Gastroesophageal sphincter (tissue), 4 donors: ENCODE results near the gene BCDIN3D. TPM values are rescaled to one million over a fixed set of nuclear protein-coding genes. Genes with fewer than 3 reads are reported as not detected.

Source experiments
- ATAC-seq: fragments of 150-250 bp; one replicate; pipeline ENCODE4 v1.9.1; 2016; ENCODE audit warnings: mild to moderate bottlenecking, moderate library complexity
- H3K27ac ChIP-seq, 4 donors: fragments of 200-600 bp; sonication (generic) in 3 of 4; 1 replicate in 3 of 4; 2 replicates in 1 of 4; pipeline ENCODE4 v1.5.1; 2016 to 2019
- H3K27me3 ChIP-seq: fragments of 200-600 bp; sonication (generic); one replicate; pipeline ENCODE4 v1.5.1; 2019
- H3K36me3 ChIP-seq, 2 donors: fragments of 200-600 bp; sonication (generic); one replicate each; pipeline ENCODE4 v1.5.1; 2019; ENCODE audit warnings: control low read depth in 1 of 2
- H3K4me1 ChIP-seq, 3 donors: fragments of 200-600 bp; sonication (generic); 1 replicate in 2 of 3; 2 replicates in 1 of 3; pipeline ENCODE4 v1.5.1; 2016 to 2019; ENCODE audit warnings: control low read depth in 2 of 3
- H3K4me3 ChIP-seq, 2 donors: fragments of 200-600 bp; sonication (generic); one replicate each; pipeline ENCODE4 v1.5.1; 2019; ENCODE audit warnings: mild to moderate bottlenecking in 1 of 2, moderate library complexity in 1 of 2
- H3K9me3 ChIP-seq, 3 donors: fragments of 200-600 bp; sonication (generic); one replicate each; pipeline ENCODE4 v1.5.1; 2017 to 2019; ENCODE audit warnings: control low read depth in 2 of 3
- EP300 ChIP-seq: sonication (generic); formaldehyde crosslinking; IDR thresholded peaks from one replicate; pipeline ENCODE4 v1.6.1; 2017; ENCODE audit warnings: antibody characterized with exemption, mild to moderate bottlenecking
- POLR2A ChIP-seq, 2 donors: fragments of 450-650 bp; IDR thresholded peaks; one replicate each; pipeline ENCODE4 v1.6.1; 2017; ENCODE audit warnings: antibody characterized with exemption in 2 of 2, mild to moderate bottlenecking in 2 of 2, moderate library complexity in 1 of 2
- POLR2AphosphoS5 ChIP-seq: sonication (generic); formaldehyde crosslinking; IDR thresholded peaks from one replicate; pipeline ENCODE4 v1.6.1; 2017; ENCODE audit warnings: antibody characterized with exemption
- WGBS, 2 donors: methylation state at CpG; one replicate each; pipeline ENCODE4 v1.1.5; 2018; ENCODE audit warnings: low coverage in 1 of 2; 5-methylcytosine and 5-hydroxymethylcytosine counted together
- total RNA-seq, 4 donors: library from RNA; depleted of rRNA; stranded (reverse); fragments of >200 nt; gene quantifications; one replicate each; pipeline ENCODE4 v1.1.0, GENCODE V29; 2016
- TF ChIP-seq, protein P1 (sequence below), 4 experiments: fragments of 200-600 bp in 2 of 4; fragments of 450-650 bp in 2 of 4; sonication (generic) in 1 of 4; IDR thresholded peaks; one replicate each; pipeline ENCODE4 v1.5.1; 2017 to 2019; ENCODE audit warnings: antibody characterized with exemption in 4 of 4, mild to moderate bottlenecking in 2 of 4, moderate library complexity in 2 of 4

BCDIN3D gene
- total RNA-seq, 4 donors from 2014 or later = 2.6 to 4.7 (median 3.4) TPM

GRCh38 chr12:49887091-49887490, 44.2 kb upstream of the BCDIN3D start:
- H3K27ac ChIP-seq = no peak overlapping the region

GRCh38 chr12:49885663-49886461, 43.0 kb upstream of the BCDIN3D start:
- peaks cover 41% of the 10 kb centered on the region for H3K27me3 ChIP-seq
- H3K4me3 ChIP-seq = no peak overlapping the region
- no peak overlapping the region for H3K27ac ChIP-seq
- WGBS, 2 donors = 68 to 84% methylated on average over 3 to 8 of the region's 16 CpGs
- H3K36me3 ChIP-seq = no peaks in the 10 kb centered on the region
- no peak for ATAC-seq
- no peaks in the 10 kb centered on the region for H3K9me3 ChIP-seq
- no peak for TF ChIP-seq EP300
- TF ChIP-seq POLR2A (IDR thresholded peaks at IDR 0.05) = no peak
- TF ChIP-seq, protein P1, sequence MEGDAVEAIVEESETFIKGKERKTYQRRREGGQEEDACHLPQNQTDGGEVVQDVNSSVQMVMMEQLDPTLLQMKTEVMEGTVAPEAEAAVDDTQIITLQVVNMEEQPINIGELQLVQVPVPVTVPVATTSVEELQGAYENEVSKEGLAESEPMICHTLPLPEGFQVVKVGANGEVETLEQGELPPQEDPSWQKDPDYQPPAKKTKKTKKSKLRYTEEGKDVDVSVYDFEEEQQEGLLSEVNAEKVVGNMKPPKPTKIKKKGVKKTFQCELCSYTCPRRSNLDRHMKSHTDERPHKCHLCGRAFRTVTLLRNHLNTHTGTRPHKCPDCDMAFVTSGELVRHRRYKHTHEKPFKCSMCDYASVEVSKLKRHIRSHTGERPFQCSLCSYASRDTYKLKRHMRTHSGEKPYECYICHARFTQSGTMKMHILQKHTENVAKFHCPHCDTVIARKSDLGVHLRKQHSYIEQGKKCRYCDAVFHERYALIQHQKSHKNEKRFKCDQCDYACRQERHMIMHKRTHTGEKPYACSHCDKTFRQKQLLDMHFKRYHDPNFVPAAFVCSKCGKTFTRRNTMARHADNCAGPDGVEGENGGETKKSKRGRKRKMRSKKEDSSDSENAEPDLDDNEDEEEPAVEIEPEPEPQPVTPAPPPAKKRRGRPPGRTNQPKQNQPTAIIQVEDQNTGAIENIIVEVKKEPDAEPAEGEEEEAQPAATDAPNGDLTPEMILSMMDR (IDR thresholded peaks at IDR 0.05) = no peak
- no peak for TF ChIP-seq POLR2AphosphoS5
- no peaks in the 10 kb centered on the region for H3K4me1 ChIP-seq

More at GRCh38 chr12:49887091-49887490, 44.2 kb upstream of the BCDIN3D start:
- no peaks in the 10 kb centered on the region for H3K4me1 ChIP-seq
- no peak for ATAC-seq
- no peak overlapping the region for H3K4me3 ChIP-seq
- no peaks in the 10 kb centered on the region for H3K9me3 ChIP-seq
- TF ChIP-seq POLR2AphosphoS5 = no peak
- 72 to 74% methylated on average over 4 of the region's 9 CpGs for WGBS, 2 donors
- H3K27me3 ChIP-seq = peaks cover 41% of the 10 kb centered on the region
- no peaks in the 10 kb centered on the region for H3K36me3 ChIP-seq

DNA sequence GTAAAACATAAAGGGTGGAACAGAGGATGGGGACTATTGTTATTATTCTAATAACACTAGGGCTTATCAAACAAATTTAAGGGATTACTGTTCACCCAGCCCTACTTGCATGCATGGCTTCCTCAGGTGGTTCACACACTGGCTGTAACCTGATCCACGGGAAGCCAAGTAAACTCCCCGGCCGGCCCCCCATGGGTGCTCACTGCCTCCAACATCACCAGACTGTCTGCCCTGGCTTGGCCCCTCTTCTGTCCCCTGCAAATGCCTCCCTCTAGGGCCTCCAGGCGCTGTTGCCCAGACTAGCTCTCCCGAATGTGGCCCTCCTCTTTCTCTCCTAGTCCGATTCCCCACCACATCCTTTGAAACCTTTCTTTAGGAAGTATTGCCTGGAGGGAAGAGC, 42.2 kb upstream of the BCDIN3D start:
- Histone ChIP-seq H3K27me3 (peaks cover 41% of the 10 kb centered on the region), H3K27ac (no peak overlapping the region), H3K36me3 (no peaks in the 10 kb centered on the region), H3K9me3 (no peaks in the 10 kb centered on the region), H3K4me3 (no peak overlapping the region), H3K4me1 (no peaks in the 10 kb centered on the region)
- WGBS, 2 donors = 33% methylated on average over 2 of the region's 6 CpGs; no CpG with 5 or more reads in 1 of the 2 donors
- TF ChIP-seq EP300 = no peak
- TF ChIP-seq, protein P1 (IDR thresholded peaks at IDR 0.05) = no peak
- no peak for TF ChIP-seq POLR2A (IDR thresholded peaks at IDR 0.05)
- no peak for TF ChIP-seq POLR2AphosphoS5
- no peak for ATAC-seq

- peaks cover 27% of the 10 kb centered on the region for H3K27me3 ChIP-seq
- TF ChIP-seq POLR2A (IDR thresholded peaks at IDR 0.05) (no peak), EP300 (no peak)
- TF ChIP-seq, protein P1 (IDR thresholded peaks at IDR 0.05) = no peak
- no peaks in the 10 kb centered on the region for H3K36me3 ChIP-seq
- whole genome bisulfite sequencing, 2 donors = 57 to 65% methylated on average over 8 to 9 of the region's 9 CpGs
- H3K27ac ChIP-seq = no peak overlapping the region
- ATAC-seq = no peak
- no peaks in the 10 kb centered on the region for H3K9me3 ChIP-seq
- no peaks in the 10 kb centered on the region for H3K4me1 ChIP-seq
- no peak overlapping the region for H3K4me3 ChIP-seq
Observed at GRCh38 chr12:49882851-49883464, 40.1 kb upstream of the BCDIN3D start.

- Histone ChIP-seq H3K27me3 (peaks cover 23% of the 10 kb centered on the region), H3K36me3 (no peaks in the 10 kb centered on the region), H3K4me1 (no peaks in the 10 kb centered on the region), H3K4me3 (no peak overlapping the region), H3K9me3 (no peaks in the 10 kb centered on the region), H3K27ac (no peak overlapping the region)
- no peak for ATAC-seq
- TF ChIP-seq POLR2A (IDR thresholded peaks at IDR 0.05) (no peak), EP300 (no peak), POLR2AphosphoS5 (no peak)
- TF ChIP-seq, protein P1 (IDR thresholded peaks at IDR 0.05) = no peak
- 83 to 90% methylated on average over 2 to 4 of the region's 8 CpGs for WGBS, 2 donors
Observed at GRCh38 chr12:49882248-49882850, 39.4 kb upstream of the BCDIN3D start.
